ENCODE data around the gene DCUN1D4.

GRCh38 chr4:51930557-51930956 lies 87.6 kb downstream of the DCUN1D4 start:
- no peak for TF ChIP-seq POLR2AphosphoS5 (IDR thresholded peaks at IDR 0.05)
- TF ChIP-seq CTCF (IDR thresholded peaks at IDR 0.05): no peak
